Chondrocyte (in vitro differentiated cells): ENCODE results near the gene KIAA0319L. TPM values are rescaled to one million over a fixed set of nuclear protein-coding genes. Genes with fewer than 3 reads are reported as not detected.
"Not testable (repeated sequence)": the region's sequence is repeated elsewhere in the genome, so short reads cannot be mapped to it uniquely, and the experiment has no call there.

Source experiments
- DNase-seq: peaks from one replicate; pipeline ENCODE4 v3.0.0; 2021; ENCODE audit warnings: mixed read lengths, low spot score
- H3K27ac Mint-ChIP-seq: one replicate; pipeline ENCODE4 v1.8.0; 2021; ENCODE audit warnings: mild to moderate bottlenecking, moderate library complexity, mixed read lengths; ENCODE audit not compliant: unreplicated experiment
- H3K27me3 Mint-ChIP-seq: 2 replicates; pipeline ENCODE4 v1.8.0; 2021; ENCODE audit warnings: low read depth, mixed read lengths
- H3K36me3 Mint-ChIP-seq: 2 replicates; pipeline ENCODE4 v1.8.0; 2021; ENCODE audit warnings: low read depth, mixed read lengths
- H3K4me1 Mint-ChIP-seq: 2 replicates; pipeline ENCODE4 v1.8.0; 2021; ENCODE audit warnings: low read depth, mild to moderate bottlenecking, mixed read lengths
- H3K4me3 Mint-ChIP-seq: one replicate; pipeline ENCODE4 v1.8.0; 2021; ENCODE audit warnings: mild to moderate bottlenecking, moderate library complexity, mixed read lengths; ENCODE audit not compliant: unreplicated experiment
- H3K9me3 Mint-ChIP-seq: 2 replicates; pipeline ENCODE4 v1.8.0; 2021; ENCODE audit warnings: low read depth, mixed read lengths
- total RNA-seq: library from RNA; stranded (reverse); gene quantifications from 3 replicates; pipeline ENCODE4 v1.2.1, GENCODE V29; 2021
- TF ChIP-seq, protein P1 (sequence below): fragments of 200-600 bp; sonication (generic); IDR thresholded peaks from 2 replicates; pipeline ENCODE4 v1.5.0; 2021; ENCODE audit warnings: antibody characterized with exemption, mild to moderate bottlenecking, moderate library complexity

The KIAA0319L gene
- total RNA-seq, 1 donor from 2014 or later, result 28.7 TPM

DNA sequence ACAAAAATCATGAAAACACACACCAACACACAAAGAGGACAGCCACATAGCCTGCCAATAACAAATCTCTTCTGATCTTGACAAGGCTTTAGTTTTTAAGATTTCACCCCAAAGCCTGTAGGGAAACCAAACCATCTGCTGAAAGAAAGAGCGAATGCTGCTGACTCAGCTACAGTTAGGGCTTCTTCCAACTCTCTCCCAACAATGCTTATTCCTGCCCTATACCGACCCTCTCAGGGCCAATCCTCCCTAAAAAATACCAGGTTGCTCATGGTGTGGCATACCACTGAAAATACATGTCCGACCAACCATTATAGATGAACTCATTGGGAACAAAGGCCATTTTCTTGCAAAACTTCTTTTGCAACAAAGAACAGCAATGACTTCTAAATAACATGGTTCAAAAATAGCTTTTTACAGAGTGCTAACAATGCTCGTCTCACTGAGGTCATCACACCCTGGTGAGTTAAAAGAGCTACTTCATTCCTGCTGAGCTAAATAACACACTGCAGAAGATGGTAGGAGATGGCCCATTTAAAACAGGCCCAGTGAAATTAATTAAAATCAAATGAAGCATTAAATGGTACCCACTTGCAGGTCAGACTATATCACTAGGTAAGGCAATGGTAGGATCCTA is 86.1 kb downstream of the KIAA0319L start:
- DNase-seq, result no peak
- no peaks in the 10 kb centered on the region for H3K27me3 Mint-ChIP-seq
- H3K36me3 Mint-ChIP-seq, result peaks cover 30% of the 10 kb centered on the region
- no peak overlapping the region for H3K27ac Mint-ChIP-seq
- TF ChIP-seq, protein P1, sequence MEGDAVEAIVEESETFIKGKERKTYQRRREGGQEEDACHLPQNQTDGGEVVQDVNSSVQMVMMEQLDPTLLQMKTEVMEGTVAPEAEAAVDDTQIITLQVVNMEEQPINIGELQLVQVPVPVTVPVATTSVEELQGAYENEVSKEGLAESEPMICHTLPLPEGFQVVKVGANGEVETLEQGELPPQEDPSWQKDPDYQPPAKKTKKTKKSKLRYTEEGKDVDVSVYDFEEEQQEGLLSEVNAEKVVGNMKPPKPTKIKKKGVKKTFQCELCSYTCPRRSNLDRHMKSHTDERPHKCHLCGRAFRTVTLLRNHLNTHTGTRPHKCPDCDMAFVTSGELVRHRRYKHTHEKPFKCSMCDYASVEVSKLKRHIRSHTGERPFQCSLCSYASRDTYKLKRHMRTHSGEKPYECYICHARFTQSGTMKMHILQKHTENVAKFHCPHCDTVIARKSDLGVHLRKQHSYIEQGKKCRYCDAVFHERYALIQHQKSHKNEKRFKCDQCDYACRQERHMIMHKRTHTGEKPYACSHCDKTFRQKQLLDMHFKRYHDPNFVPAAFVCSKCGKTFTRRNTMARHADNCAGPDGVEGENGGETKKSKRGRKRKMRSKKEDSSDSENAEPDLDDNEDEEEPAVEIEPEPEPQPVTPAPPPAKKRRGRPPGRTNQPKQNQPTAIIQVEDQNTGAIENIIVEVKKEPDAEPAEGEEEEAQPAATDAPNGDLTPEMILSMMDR, result no peak
- no peaks in the 10 kb centered on the region for H3K9me3 Mint-ChIP-seq
- H3K4me3 Mint-ChIP-seq, result no peak overlapping the region
- H3K4me1 Mint-ChIP-seq, result peaks cover 8% of the 10 kb centered on the region

DNA sequence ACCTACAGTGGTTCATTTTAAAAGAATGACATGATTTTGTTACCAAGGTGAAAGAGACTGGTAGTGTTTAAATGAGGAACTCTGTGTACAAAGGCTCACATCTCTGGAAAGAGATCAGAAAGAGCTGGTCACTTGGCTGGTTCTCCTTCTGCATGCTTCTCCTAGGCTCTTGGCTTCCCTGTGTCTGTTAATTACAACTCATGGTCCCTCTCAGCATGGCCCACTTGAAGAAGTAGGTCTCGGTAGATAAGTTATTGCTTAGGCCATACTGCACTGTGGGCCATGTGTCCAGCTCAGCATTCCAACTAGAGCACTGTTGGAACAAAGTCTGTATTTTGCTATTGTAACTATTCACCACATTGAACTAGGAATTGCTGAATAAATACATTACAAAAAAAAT is 91.1 kb downstream of the KIAA0319L start:
- H3K4me1 Mint-ChIP-seq, result no peaks in the 10 kb centered on the region
- no peak overlapping the region for H3K4me3 Mint-ChIP-seq
- TF ChIP-seq, protein P1, result no peak
- H3K9me3 Mint-ChIP-seq, result peaks cover 5% of the 10 kb centered on the region
- peaks cover 62% of the 10 kb centered on the region for H3K36me3 Mint-ChIP-seq
- no peak for DNase-seq
- no peaks in the 10 kb centered on the region for H3K27me3 Mint-ChIP-seq
- H3K27ac Mint-ChIP-seq, result no peak overlapping the region

DNA sequence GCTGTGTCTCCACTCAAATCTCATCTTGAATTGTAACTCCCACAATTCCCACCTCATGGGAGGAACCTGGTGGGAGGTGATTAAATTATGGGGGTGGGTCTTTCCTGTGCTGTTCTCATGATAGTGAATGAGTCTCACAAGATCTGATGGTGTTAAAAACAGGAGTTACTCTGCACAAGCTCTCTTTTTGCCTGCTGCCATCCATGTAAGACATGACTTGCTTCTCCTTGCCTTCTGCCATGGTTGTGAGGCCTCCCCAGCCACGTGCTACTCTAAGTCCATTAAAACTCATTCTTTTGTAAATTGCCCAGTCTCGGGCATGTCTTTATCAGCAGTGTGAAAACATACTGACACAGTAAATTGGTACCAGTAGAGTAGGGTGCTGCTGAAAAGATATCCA is 93.5 kb downstream of the KIAA0319L start:
- peaks cover 53% of the 10 kb centered on the region for H3K36me3 Mint-ChIP-seq
- not testable (repeated sequence) for H3K4me1 Mint-ChIP-seq, H3K27ac Mint-ChIP-seq, DNase-seq, H3K4me3 Mint-ChIP-seq, H3K27me3 Mint-ChIP-seq, H3K9me3 Mint-ChIP-seq

DNA sequence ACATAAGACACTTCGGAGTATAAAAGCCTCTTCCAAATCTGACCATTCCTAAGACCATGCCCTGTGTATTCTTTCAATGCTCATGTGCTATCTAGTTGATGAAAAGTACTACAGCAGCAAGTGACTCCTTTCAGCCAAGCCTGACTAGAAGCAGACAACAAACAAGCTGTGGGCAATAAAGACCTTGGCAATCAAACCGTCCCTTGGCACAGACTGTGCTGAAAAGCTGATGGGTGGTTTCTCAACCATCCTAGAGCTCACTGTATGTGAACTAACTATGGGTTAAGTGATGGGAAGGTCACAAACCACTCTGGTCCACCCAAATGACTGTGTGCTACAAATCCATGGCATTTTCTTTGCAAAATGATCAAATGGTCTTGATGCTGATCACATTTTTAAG is 94.0 kb downstream of the KIAA0319L start:
- H3K36me3 Mint-ChIP-seq, result peaks cover 49% of the 10 kb centered on the region
- TF ChIP-seq, protein P1, result no peak
- no peak overlapping the region for H3K4me3 Mint-ChIP-seq
- no peak for DNase-seq
- no peak overlapping the region for H3K27ac Mint-ChIP-seq
- no peaks in the 10 kb centered on the region for H3K4me1 Mint-ChIP-seq
- H3K27me3 Mint-ChIP-seq, result no peaks in the 10 kb centered on the region
- H3K9me3 Mint-ChIP-seq, result peaks cover 5% of the 10 kb centered on the region

DNA sequence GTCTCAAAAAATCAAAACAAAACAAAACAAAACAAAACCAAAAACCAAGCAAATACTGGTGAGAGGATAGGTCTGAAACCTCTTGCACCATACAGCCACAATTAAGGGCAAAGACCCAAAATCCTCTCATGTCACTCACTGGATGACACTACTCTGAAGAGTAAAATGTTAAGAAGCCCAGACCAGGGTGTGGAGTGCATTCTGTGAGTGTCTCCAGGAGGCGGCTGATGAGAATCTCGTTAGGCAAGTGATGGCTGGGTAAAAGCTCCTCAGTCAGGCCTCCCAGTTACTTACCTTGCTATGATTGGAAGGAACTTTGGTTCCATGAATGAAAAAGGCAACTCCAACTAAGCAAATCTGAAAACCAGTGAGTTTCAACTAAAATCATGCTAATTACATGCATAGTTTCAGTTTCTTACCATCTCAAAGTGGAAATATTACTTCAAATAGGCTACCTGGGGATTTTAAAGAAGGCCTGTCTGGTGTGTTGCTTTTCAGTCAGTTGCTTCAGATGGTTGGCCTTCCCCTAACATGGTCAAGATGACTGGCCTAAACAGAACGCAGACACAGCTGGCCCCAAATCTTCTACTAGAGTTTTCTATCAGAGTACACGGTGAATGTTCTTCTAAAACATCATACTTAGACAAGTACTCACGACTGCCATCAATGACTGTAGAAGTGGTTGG is 95.1 kb downstream of the KIAA0319L start:
- Mint-ChIP-seq H3K4me3 (no peak overlapping the region), H3K27ac (no peak overlapping the region), H3K36me3 (peaks cover 48% of the 10 kb centered on the region), H3K27me3 (no peaks in the 10 kb centered on the region), H3K4me1 (no peaks in the 10 kb centered on the region), H3K9me3 (peaks cover 5% of the 10 kb centered on the region)
- TF ChIP-seq, protein P1, result no peak
- DNase-seq, result no peak

DNA sequence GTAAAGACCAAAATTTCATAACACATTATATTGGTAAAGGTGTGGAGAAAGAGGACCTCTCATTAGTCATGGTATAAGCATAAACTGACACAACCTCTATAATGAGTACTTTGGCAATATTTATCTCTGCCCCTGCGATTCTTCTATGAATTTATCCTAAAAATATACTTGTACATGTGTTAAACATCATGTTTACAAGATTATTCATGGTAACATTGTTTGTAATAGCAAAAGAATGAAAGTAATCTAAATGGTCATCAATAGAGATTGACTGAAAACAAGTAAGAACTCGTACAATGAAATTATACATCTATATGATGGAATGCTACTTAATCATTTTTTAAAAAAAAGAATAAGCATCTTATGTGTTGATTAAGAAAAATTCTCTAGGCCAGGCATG is 96.4 kb downstream of the KIAA0319L start:
- H3K9me3 Mint-ChIP-seq, result peaks cover 5% of the 10 kb centered on the region
- H3K4me1 Mint-ChIP-seq, result no peaks in the 10 kb centered on the region
- H3K27ac Mint-ChIP-seq, result no peak overlapping the region
- TF ChIP-seq, protein P1, result no peak
- no peak overlapping the region for H3K4me3 Mint-ChIP-seq
- DNase-seq, result no peak
- H3K27me3 Mint-ChIP-seq, result no peaks in the 10 kb centered on the region
- peaks cover 43% of the 10 kb centered on the region for H3K36me3 Mint-ChIP-seq
